Measurements from ENCODE around the gene C7. TPM values are rescaled to one million over a fixed set of nuclear protein-coding genes. Genes with fewer than 3 reads are reported as not detected.
A peak's percentile ranks its signal among the peaks of the same experiment; 100 is the strongest.

C7 gene
- total RNA-seq, 6 experiments from 2014 or later = 49.0 to 191 (median 90.0) TPM

DNA sequence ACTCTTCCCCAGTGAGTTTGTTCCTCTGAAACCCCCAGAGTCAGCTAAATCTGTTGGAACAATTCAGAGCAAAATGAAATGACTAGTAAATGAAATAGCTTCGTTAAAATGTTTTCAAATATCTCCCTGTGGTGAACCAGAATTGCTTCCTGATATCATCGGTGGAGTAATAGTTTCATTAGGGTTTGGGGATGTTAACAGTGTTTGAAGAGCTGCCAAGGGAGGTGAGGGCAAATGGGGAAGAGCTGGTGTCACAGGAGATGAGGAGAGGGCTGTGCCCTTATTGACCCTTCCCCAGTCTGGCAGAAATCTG lies 4.3 kb upstream of the C7 start:
- no peaks in the 10 kb centered on the region for H3K27me3 ChIP-seq
- H3K9me3 ChIP-seq = no peaks in the 10 kb centered on the region
- WGBS (ENCODE audit: insufficient coverage, low coverage, low lambda C conversion rate, missing lambda C conversion rate) = 6% methylated on average over 2 of the region's 2 CpGs
- ATAC-seq = peak in 2 of 4 donors; percentile 9 to 27
- intact Hi-C loops (cut with DNase I) = no loop called here
- peak overlapping the region in 1 of 3 donors; percentile 53 for H3K27ac ChIP-seq
- peaks cover 0 to 21% (median 9%) of the 10 kb centered on the region in 4 donors for H3K4me1 ChIP-seq
- no peak overlapping the region for H3K4me3 ChIP-seq
- DNase-seq = no peak
- TF ChIP-seq POLR2A (IDR thresholded peaks at IDR 0.05) = no peak
- TF ChIP-seq, protein P1, sequence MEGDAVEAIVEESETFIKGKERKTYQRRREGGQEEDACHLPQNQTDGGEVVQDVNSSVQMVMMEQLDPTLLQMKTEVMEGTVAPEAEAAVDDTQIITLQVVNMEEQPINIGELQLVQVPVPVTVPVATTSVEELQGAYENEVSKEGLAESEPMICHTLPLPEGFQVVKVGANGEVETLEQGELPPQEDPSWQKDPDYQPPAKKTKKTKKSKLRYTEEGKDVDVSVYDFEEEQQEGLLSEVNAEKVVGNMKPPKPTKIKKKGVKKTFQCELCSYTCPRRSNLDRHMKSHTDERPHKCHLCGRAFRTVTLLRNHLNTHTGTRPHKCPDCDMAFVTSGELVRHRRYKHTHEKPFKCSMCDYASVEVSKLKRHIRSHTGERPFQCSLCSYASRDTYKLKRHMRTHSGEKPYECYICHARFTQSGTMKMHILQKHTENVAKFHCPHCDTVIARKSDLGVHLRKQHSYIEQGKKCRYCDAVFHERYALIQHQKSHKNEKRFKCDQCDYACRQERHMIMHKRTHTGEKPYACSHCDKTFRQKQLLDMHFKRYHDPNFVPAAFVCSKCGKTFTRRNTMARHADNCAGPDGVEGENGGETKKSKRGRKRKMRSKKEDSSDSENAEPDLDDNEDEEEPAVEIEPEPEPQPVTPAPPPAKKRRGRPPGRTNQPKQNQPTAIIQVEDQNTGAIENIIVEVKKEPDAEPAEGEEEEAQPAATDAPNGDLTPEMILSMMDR (IDR thresholded peaks at IDR 0.05) = no peak
- H3K36me3 ChIP-seq = no peaks in the 10 kb centered on the region

GRCh38 chr5:40906351-40906751 lies 2.9 kb upstream of the C7 start:
- ATAC-seq (no peak), DNase-seq (no peak)
- Histone ChIP-seq H3K27me3 (no peaks in the 10 kb centered on the region), H3K4me3 (no peak overlapping the region), H3K36me3 (no peaks in the 10 kb centered on the region), H3K27ac (no peak overlapping the region), H3K9me3 (no peaks in the 10 kb centered on the region), H3K4me1 (peaks cover 0 to 21% (median 9%) of the 10 kb centered on the region in 4 donors)
- WGBS (ENCODE audit: insufficient coverage, low coverage, low lambda C conversion rate, missing lambda C conversion rate) = 91% methylated on average over 1 of the region's 1 CpG
- intact Hi-C loops (cut with DNase I) = no loop called here
- TF ChIP-seq, protein P1 (IDR thresholded peaks at IDR 0.05) = no peak
- TF ChIP-seq POLR2A (IDR thresholded peaks at IDR 0.05) = no peak

GRCh38 chr5:40909723-40910122 lies 426 bp downstream of the C7 start:
- TF ChIP-seq, protein P1 (IDR thresholded peaks at IDR 0.05) = no peak
- no peak for TF ChIP-seq POLR2A (IDR thresholded peaks at IDR 0.05)
- ATAC-seq = no peak

GRCh38 chr5:40911266-40911665 lies 2.0 kb downstream of the C7 start:
- H3K36me3 ChIP-seq = peaks cover 0 to 1% (median 0%) of the 10 kb centered on the region in 4 donors
- H3K4me3 ChIP-seq = peak overlapping the region in 1 of 3 donors; percentile 29
- H3K27me3 ChIP-seq = no peaks in the 10 kb centered on the region
- TF ChIP-seq POLR2A (IDR thresholded peaks at IDR 0.05) = no peak
- TF ChIP-seq, protein P1 (IDR thresholded peaks at IDR 0.05) = no peak
- H3K9me3 ChIP-seq = no peaks in the 10 kb centered on the region
- no peaks in the 10 kb centered on the region for H3K4me1 ChIP-seq
- H3K27ac ChIP-seq = no peak overlapping the region
- no peak for DNase-seq
- ATAC-seq = peak in 2 of 4 donors; percentile 22 to 39
- WGBS (ENCODE audit: insufficient coverage, low coverage, low lambda C conversion rate, missing lambda C conversion rate) = 36% methylated on average over 3 of the region's 4 CpGs
- intact Hi-C loops (cut with DNase I) = no loop called here

More at GRCh38 chr5:40909723-40910122, 426 bp downstream of the C7 start:
- DNase-seq = no peak
- peaks cover 0 to 1% (median 0%) of the 10 kb centered on the region in 4 donors for H3K36me3 ChIP-seq
- intact Hi-C loops (cut with DNase I) = no loop called here
- H3K4me1 ChIP-seq = peaks cover 0 to 7% (median 3%) of the 10 kb centered on the region in 4 donors
- 36% methylated on average over 2 of the region's 2 CpGs for WGBS (ENCODE audit: insufficient coverage, low coverage, low lambda C conversion rate, missing lambda C conversion rate)
- H3K9me3 ChIP-seq = no peaks in the 10 kb centered on the region
- H3K4me3 ChIP-seq = peak overlapping the region in 2 of 3 donors; percentile 6 to 29
- H3K27ac ChIP-seq = peak overlapping the region in 1 of 3 donors; percentile 14
- H3K27me3 ChIP-seq = no peaks in the 10 kb centered on the region

DNA sequence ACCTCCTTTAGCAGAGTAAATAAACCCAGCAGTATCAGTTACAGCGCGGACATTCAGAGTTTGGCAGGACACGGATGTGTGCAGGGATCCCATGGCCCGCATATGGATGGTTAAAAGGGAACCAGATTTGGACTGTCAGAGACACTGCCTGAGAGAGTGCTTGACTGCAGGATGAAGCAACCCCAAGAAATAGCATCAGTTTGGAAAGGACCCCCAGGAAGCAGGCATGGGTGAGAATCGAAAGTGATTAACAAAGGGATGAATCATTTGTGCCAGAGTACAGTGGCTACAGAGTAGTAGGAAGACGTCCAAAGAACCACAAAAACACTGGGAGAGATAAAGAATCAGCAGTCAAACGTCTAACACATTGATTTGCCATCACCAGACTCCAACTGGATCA lies 5.5 kb downstream of the C7 start:
- intact Hi-C loops (cut with DNase I) = no loop called here
- TF ChIP-seq, protein P1 (IDR thresholded peaks at IDR 0.05) = no peak
- no peak for TF ChIP-seq POLR2A (IDR thresholded peaks at IDR 0.05)
- 66% methylated on average over 7 of the region's 7 CpGs for WGBS (ENCODE audit: insufficient coverage, low coverage, low lambda C conversion rate, missing lambda C conversion rate)
- Histone ChIP-seq H3K27ac (peak overlapping the region in 1 of 3 donors; percentile 13), H3K4me3 (peak overlapping the region in 1 of 3 donors; percentile 0), H3K4me1 (no peaks in the 10 kb centered on the region), H3K9me3 (no peaks in the 10 kb centered on the region), H3K27me3 (no peaks in the 10 kb centered on the region), H3K36me3 (peaks cover 0 to 1% (median 0%) of the 10 kb centered on the region in 4 donors)
- DNase-seq = no peak
- ATAC-seq = peak in 2 of 4 donors; percentile 44 to 55

Measured in right lobe of liver (tissue), 6 donors.